Loucy (cell line): ENCODE data around the gene DES.

ENCODE experiments used
- H2AFZ ChIP-seq: fragments of 200-600 bp; sonication (generic); 2 replicates; pipeline ENCODE4 v1.6.0; 2016; ENCODE audit warnings: antibody characterized with exemption, mild to moderate bottlenecking, low read length, moderate library complexity
- H3F3A ChIP-seq: fragments of 200-600 bp; 2 replicates; pipeline ENCODE4 v1.6.0; 2016; ENCODE audit warnings: antibody characterized with exemption, low read depth, mild to moderate bottlenecking
- H3K27me3 ChIP-seq: fragments of 200-600 bp; sonication (generic); 2 replicates; pipeline ENCODE4 v1.6.1; 2014; ENCODE audit warnings: low read length, mild to moderate bottlenecking; ENCODE audit not compliant: insufficient read depth, poor library complexity, severe bottlenecking
- H3K36me3 ChIP-seq: fragments of 200-600 bp; sonication (generic); 2 replicates; pipeline ENCODE4 v1.6.1; 2016; ENCODE audit warnings: low read length; ENCODE audit not compliant: insufficient read depth
- H3K4me1 ChIP-seq: fragments of 200-600 bp; sonication (generic); 2 replicates; pipeline ENCODE4 v1.5.1; 2014; ENCODE audit warnings: low read length, mild to moderate bottlenecking; ENCODE audit not compliant: insufficient read depth, poor library complexity, severe bottlenecking
- H3K4me2 ChIP-seq: fragments of 200-600 bp; sonication (generic); 2 replicates; pipeline ENCODE4 v1.6.0; 2014; ENCODE audit warnings: antibody characterized with exemption, low read length, low read depth, mild to moderate bottlenecking; ENCODE audit not compliant: poor library complexity, severe bottlenecking
- H3K4me3 ChIP-seq: fragments of 200-600 bp; sonication (generic); 2 replicates; pipeline ENCODE4 v1.5.1; 2014; ENCODE audit warnings: low read length, mild to moderate bottlenecking, mixed read lengths; ENCODE audit not compliant: poor library complexity, severe bottlenecking
- H3K79me2 ChIP-seq: fragments of 200-600 bp; sonication (generic); 2 replicates; pipeline ENCODE4 v1.6.1; 2014; ENCODE audit warnings: low read length; ENCODE audit not compliant: insufficient read depth
- H3K9ac ChIP-seq: fragments of 200-600 bp; sonication (generic); 2 replicates; pipeline ENCODE4 v1.6.0; 2014; ENCODE audit warnings: mild to moderate bottlenecking, low read depth, low read length, moderate library complexity; ENCODE audit not compliant: poor library complexity, severe bottlenecking
- H3K9me2 ChIP-seq: fragments of 200-600 bp; sonication (generic); replicated peaks from 2 replicates; pipeline ENCODE4 v1.6.1; 2016; ENCODE audit warnings: low read depth, low read length, mixed read lengths
- H3K9me3 ChIP-seq: fragments of 200-600 bp; sonication (generic); 2 replicates; pipeline ENCODE4 v1.6.1; 2014; ENCODE audit warnings: mild to moderate bottlenecking, antibody characterized with exemption, low read length, low read depth; ENCODE audit not compliant: insufficient read depth
- H4K20me1 ChIP-seq: fragments of 200-600 bp; sonication (generic); 2 replicates; pipeline ENCODE4 v1.6.0; 2014; ENCODE audit warnings: antibody characterized with exemption, low read length, mild to moderate bottlenecking; ENCODE audit not compliant: insufficient read depth, poor library complexity, severe bottlenecking
- CTCF ChIP-seq: fragments of 200-600 bp; sonication (generic); conservative IDR thresholded peaks from 2 replicates; pipeline ENCODE4 v1.5.1; 2014; ENCODE audit warnings: mild to moderate bottlenecking, antibody characterized with exemption, low read length
- EZH2phosphoT487 ChIP-seq: fragments of 200-600 bp; IDR thresholded peaks from 2 replicates; pipeline ENCODE4 v1.6.1; 2018; ENCODE audit warnings: antibody characterized with exemption, mild to moderate bottlenecking, moderate library complexity, borderline replicate concordance

The DES gene

GRCh38 chr2:219422952-219423534, 4.9 kb downstream of the DES start:
- no peak overlapping the region for H3K4me3 ChIP-seq
- no peaks in the 10 kb centered on the region for H3K36me3 ChIP-seq
- no peaks in the 10 kb centered on the region for H4K20me1 ChIP-seq
- no peak for TF ChIP-seq CTCF
- no peak for TF ChIP-seq EZH2phosphoT487
- no peaks in the 10 kb centered on the region for H3K9me3 ChIP-seq
- H3K4me2 ChIP-seq: no peak overlapping the region
- no peaks in the 10 kb centered on the region for H3K79me2 ChIP-seq
- no peak overlapping the region for H3K9ac ChIP-seq
- H3F3A ChIP-seq: no peaks in the 10 kb centered on the region
- H3K27me3 ChIP-seq: no peaks in the 10 kb centered on the region
- no peaks in the 10 kb centered on the region for H3K4me1 ChIP-seq
- H2AFZ ChIP-seq: no peak overlapping the region
- no peaks in the 10 kb centered on the region for H3K9me2 ChIP-seq

GRCh38 chr2:219423652-219424377, 5.6 kb downstream of the DES start:
- H3K9ac ChIP-seq: no peak overlapping the region
- no peaks in the 10 kb centered on the region for H3K4me1 ChIP-seq
- no peaks in the 10 kb centered on the region for H3K27me3 ChIP-seq
- no peak overlapping the region for H2AFZ ChIP-seq
- H3K36me3 ChIP-seq: no peaks in the 10 kb centered on the region
- H3K4me3 ChIP-seq: no peak overlapping the region
- H3K79me2 ChIP-seq: no peaks in the 10 kb centered on the region
- no peak for TF ChIP-seq EZH2phosphoT487
- no peak for TF ChIP-seq CTCF
- no peaks in the 10 kb centered on the region for H3F3A ChIP-seq
- no peaks in the 10 kb centered on the region for H3K9me3 ChIP-seq
- no peaks in the 10 kb centered on the region for H3K9me2 ChIP-seq
- H3K4me2 ChIP-seq: no peak overlapping the region
- no peaks in the 10 kb centered on the region for H4K20me1 ChIP-seq

- Histone ChIP-seq H3K9me3 (no peaks in the 10 kb centered on the region), H3K79me2 (no peaks in the 10 kb centered on the region), H4K20me1 (no peaks in the 10 kb centered on the region), H3K27me3 (no peaks in the 10 kb centered on the region), H3K9me2 (no peaks in the 10 kb centered on the region), H3F3A (no peaks in the 10 kb centered on the region), H3K4me1 (no peaks in the 10 kb centered on the region), H3K4me3 (no peak overlapping the region), H2AFZ (no peak overlapping the region), H3K36me3 (no peaks in the 10 kb centered on the region), H3K9ac (no peak overlapping the region), H3K4me2 (no peak overlapping the region)
- TF ChIP-seq EZH2phosphoT487 (no peak), CTCF (no peak)
These were observed 7.3 kb downstream of the DES start for GRCh38 chr2:219425238-219426067.
